Measurements from ENCODE around the gene MERTK. TPM values are rescaled to one million over a fixed set of nuclear protein-coding genes. Genes with fewer than 3 reads are reported as not detected.

MERTK gene
- total and polyA plus RNA-seq, 2 of the 13 experiments (the other 11 are each of a cell fraction or from before 2014, with no cell fraction given) = 37.3 to 44.7 TPM

DNA sequence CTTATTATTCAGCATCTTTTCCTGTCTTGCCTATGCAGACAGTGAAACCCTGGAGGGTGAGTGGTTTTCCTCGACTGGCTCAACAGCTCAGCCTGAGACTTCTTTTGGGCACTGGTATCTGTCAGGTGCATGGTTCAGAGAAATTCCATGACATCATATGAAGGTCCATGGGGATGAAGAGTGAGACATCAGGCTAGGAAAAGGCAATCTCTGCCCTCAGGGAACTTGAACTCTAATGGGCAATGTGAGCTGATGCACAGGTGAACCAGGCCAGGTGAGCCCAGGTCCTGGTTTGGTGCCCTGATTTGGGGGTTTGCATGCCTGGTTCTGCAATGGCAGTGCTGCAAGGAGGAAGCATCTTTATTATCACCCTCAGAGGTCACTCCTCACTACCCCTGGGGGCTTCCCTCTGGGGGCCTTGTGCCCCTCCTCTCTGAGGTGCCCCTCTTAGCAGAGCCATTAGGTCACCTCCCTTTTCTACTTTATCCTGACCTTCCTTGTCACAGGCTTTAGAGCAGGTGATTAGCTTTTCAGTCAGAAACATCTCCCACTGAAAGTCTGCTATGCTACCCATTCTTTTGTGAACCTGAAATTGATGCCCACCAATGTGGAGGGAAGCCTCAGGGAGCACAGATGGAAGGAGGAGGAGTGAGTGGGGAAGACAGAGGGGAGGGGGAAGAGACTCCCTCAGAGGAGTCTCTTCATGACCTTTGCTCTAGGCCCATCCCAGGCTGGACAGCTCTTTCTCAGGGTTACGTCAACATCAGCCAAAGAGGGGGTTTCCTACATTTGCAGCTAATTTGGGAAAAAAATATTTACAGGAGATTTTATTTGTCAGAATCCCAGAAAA lies 47.3 kb downstream of the MERTK start (continued):
- TF ChIP-seq, protein P1, sequence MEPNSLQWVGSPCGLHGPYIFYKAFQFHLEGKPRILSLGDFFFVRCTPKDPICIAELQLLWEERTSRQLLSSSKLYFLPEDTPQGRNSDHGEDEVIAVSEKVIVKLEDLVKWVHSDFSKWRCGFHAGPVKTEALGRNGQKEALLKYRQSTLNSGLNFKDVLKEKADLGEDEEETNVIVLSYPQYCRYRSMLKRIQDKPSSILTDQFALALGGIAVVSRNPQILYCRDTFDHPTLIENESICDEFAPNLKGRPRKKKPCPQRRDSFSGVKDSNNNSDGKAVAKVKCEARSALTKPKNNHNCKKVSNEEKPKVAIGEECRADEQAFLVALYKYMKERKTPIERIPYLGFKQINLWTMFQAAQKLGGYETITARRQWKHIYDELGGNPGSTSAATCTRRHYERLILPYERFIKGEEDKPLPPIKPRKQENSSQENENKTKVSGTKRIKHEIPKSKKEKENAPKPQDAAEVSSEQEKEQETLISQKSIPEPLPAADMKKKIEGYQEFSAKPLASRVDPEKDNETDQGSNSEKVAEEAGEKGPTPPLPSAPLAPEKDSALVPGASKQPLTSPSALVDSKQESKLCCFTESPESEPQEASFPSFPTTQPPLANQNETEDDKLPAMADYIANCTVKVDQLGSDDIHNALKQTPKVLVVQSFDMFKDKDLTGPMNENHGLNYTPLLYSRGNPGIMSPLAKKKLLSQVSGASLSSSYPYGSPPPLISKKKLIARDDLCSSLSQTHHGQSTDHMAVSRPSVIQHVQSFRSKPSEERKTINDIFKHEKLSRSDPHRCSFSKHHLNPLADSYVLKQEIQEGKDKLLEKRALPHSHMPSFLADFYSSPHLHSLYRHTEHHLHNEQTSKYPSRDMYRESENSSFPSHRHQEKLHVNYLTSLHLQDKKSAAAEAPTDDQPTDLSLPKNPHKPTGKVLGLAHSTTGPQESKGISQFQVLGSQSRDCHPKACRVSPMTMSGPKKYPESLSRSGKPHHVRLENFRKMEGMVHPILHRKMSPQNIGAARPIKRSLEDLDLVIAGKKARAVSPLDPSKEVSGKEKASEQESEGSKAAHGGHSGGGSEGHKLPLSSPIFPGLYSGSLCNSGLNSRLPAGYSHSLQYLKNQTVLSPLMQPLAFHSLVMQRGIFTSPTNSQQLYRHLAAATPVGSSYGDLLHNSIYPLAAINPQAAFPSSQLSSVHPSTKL (CRISPR knock-in tag; IDR thresholded peaks at IDR 0.05) = peak; percentile 50
- TF ChIP-seq MIXL1 (CRISPR knock-in tag; IDR thresholded peaks at IDR 0.05) = 0 out of 2 replicates have a peak, but pooled peaks have one; percentile 27
- TF ChIP-seq, protein P2, sequence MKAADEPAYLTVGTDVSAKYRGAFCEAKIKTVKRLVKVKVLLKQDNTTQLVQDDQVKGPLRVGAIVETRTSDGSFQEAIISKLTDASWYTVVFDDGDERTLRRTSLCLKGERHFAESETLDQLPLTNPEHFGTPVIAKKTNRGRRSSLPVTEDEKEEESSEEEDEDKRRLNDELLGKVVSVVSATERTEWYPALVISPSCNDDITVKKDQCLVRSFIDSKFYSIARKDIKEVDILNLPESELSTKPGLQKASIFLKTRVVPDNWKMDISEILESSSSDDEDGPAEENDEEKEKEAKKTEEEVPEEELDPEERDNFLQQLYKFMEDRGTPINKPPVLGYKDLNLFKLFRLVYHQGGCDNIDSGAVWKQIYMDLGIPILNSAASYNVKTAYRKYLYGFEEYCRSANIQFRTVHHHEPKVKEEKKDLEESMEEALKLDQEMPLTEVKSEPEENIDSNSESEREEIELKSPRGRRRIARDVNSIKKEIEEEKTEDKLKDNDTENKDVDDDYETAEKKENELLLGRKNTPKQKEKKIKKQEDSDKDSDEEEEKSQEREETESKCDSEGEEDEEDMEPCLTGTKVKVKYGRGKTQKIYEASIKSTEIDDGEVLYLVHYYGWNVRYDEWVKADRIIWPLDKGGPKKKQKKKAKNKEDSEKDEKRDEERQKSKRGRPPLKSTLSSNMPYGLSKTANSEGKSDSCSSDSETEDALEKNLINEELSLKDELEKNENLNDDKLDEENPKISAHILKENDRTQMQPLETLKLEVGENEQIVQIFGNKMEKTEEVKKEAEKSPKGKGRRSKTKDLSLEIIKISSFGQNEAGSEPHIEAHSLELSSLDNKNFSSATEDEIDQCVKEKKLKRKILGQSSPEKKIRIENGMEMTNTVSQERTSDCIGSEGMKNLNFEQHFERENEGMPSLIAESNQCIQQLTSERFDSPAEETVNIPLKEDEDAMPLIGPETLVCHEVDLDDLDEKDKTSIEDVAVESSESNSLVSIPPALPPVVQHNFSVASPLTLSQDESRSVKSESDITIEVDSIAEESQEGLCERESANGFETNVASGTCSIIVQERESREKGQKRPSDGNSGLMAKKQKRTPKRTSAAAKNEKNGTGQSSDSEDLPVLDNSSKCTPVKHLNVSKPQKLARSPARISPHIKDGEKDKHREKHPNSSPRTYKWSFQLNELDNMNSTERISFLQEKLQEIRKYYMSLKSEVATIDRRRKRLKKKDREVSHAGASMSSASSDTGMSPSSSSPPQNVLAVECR (CRISPR knock-in tag; IDR thresholded peaks at IDR 0.05; ENCODE audit: borderline replicate concordance) = peak; percentile 20; the same call in 1 of the 2 replicates
- TF ChIP-seq TEAD3 (CRISPR knock-in tag; optimal IDR thresholded peaks at IDR 0.05; ENCODE audit: borderline replicate concordance) = peak; percentile 5
- TF ChIP-seq KDM5B (CRISPR knock-in tag; IDR thresholded peaks at IDR 0.05; ENCODE audit: borderline replicate concordance) = peak; percentile 51; the same call in 1 of the 2 replicates
- TF ChIP-seq HNF4A (CRISPR knock-in tag; IDR thresholded peaks at IDR 0.05) = peak; percentile 80
- peak; percentile 69; the same call in 1 of the 2 replicates for TF ChIP-seq RXRB (CRISPR knock-in tag; IDR thresholded peaks at IDR 0.05; ENCODE audit: borderline replicate concordance)
- TF ChIP-seq HDAC2 (CRISPR knock-in tag; IDR thresholded peaks at IDR 0.05) = peak; percentile 34; the same call in 1 of the 2 replicates
- peak in 1 of 2 experiments; percentile 47; a peak in 1 of 4 replicates for TF ChIP-seq EP300 (IDR thresholded peaks at IDR 0.05; ENCODE audit: low read depth in 2 of 2, low read length in 2 of 2)
- no peak; the same call in 1 of the 2 replicates for TF ChIP-seq EP300 (CRISPR knock-in tag; IDR thresholded peaks at IDR 0.05; ENCODE audit: borderline replicate concordance)
- TF ChIP-seq ZNF431 (CRISPR knock-in tag; IDR thresholded peaks at IDR 0.05; ENCODE audit: borderline replicate concordance, low read depth) = 0 out of 2 replicates have a peak, but pooled peaks have one; percentile 34
- TF ChIP-seq, protein P3, sequence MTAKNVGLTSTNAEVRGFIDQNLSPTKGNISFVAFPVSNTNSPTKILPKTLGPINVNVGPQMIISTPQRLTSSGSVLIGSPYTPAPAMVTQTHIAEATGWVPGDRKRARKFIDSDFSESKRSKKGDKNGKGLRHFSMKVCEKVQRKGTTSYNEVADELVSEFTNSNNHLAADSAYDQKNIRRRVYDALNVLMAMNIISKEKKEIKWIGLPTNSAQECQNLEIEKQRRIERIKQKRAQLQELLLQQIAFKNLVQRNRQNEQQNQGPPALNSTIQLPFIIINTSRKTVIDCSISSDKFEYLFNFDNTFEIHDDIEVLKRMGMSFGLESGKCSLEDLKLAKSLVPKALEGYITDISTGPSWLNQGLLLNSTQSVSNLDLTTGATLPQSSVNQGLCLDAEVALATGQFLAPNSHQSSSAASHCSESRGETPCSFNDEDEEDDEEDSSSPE (CRISPR knock-in tag; IDR thresholded peaks at IDR 0.05) = no peak
- TF ChIP-seq, protein P4, sequence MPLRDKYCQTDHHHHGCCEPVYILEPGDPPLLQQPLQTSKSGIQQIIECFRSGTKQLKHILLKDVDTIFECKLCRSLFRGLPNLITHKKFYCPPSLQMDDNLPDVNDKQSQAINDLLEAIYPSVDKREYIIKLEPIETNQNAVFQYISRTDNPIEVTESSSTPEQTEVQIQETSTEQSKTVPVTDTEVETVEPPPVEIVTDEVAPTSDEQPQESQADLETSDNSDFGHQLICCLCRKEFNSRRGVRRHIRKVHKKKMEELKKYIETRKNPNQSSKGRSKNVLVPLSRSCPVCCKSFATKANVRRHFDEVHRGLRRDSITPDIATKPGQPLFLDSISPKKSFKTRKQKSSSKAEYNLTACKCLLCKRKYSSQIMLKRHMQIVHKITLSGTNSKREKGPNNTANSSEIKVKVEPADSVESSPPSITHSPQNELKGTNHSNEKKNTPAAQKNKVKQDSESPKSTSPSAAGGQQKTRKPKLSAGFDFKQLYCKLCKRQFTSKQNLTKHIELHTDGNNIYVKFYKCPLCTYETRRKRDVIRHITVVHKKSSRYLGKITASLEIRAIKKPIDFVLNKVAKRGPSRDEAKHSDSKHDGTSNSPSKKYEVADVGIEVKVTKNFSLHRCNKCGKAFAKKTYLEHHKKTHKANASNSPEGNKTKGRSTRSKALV (CRISPR knock-in tag; IDR thresholded peaks at IDR 0.05) = no peak
- peak; percentile 66; the same call in 1 of the 2 replicates for TF ChIP-seq NR2F6 (IDR thresholded peaks at IDR 0.05)
- TF ChIP-seq NR2F6 (CRISPR knock-in tag; IDR thresholded peaks at IDR 0.05) = peak; percentile 74; the same call in 1 of the 2 replicates
- TF ChIP-seq ZNF790 (CRISPR knock-in tag; IDR thresholded peaks at IDR 0.05; ENCODE audit: borderline replicate concordance) = 0 out of 2 replicates have a peak, but pooled peaks have one; percentile 46
- TF ChIP-seq FOXA1 (IDR thresholded peaks at IDR 0.05) = no peak
- 0 out of 2 replicates have a peak, but pooled peaks have one; percentile 41 for TF ChIP-seq FOXA1 (CRISPR knock-in tag; IDR thresholded peaks at IDR 0.05)
